GM19023 (cell line): Measurements from ENCODE around the gene RTN4.

ENCODE experiments used
- ATAC-seq: cut with Tn5 transposase; IDR thresholded peaks from one replicate; pipeline ENCODE4 v1.9.1; 2021; ENCODE audit warnings: mild to moderate bottlenecking, moderate library complexity; ENCODE audit not compliant: unreplicated experiment

Gene RTN4

DNA sequence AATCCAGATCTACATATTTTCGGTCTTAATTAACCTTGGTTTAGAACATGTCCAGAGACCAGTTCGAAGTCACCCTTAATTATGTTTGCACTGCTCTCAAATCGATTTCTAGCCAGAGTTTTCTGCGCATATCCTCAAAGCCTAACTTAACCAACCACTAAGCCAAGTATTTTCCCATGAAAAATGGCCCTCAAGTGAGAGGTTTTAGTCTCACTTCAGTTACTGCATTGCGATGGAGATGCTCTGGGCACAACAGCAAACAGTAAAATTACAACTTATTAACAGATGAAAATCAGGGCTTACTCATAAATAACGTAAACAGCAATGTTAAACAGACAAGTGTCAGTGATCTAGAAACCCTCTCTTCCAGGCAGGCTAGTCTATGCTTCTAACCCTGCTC is 4.5 kb downstream of the RTN4 start:
- ATAC-seq, result no peak

DNA sequence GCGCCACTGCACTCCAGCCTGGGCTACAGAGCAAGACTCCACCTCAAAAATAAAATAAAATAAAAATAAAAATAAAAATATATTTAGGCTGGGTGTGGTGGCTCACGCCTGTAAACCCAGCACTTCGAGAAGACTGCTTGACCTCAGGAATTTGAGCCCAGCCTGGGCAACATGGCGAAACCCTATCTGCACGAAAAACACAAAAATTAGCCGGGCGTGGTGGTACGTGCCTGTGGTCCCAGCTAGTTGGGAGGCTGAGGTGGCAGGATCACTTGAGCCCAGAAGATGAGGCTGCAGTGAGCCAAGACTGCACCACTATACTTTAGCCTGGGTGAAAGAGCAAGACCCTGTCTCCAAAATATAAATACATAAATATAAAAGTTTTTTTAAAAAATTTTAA is 6.4 kb downstream of the RTN4 start:
- ATAC-seq, result no peak

DNA sequence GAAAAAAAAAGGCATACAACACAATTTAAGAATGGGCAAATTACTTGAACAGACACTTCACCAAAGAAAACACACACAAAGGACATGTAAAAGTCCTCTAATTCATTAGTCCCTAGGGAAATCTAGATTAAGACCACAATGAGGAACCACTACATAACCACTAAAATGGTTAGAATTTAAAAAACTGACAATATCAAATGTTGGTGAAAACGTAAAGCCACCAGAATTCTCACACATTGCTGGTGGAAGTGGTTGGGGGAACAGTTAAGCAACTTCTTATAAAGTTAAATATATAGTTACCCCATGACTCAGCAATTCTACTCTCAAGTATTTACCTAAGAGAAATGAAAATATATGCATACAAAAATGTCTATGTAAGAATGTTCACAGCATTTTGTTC is 11.8 kb downstream of the RTN4 start:
- ATAC-seq, result no peak

DNA sequence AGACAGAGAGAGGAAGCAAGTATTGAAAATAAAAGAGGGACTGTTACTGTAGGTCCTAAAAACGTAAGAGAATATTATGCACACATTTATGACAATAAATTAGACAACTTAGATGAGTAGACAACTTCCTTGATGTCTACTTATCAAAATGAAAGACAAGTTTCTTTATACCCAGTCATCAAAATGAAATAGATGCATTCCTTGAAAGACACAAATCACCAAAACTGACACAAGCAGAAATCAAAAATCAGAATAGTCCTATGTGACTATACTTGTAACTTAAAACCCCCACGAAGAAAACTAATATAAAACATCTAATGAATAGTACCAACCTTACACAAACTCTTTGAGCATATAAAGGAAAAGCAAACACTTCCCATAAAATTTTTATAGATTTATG is 14.5 kb downstream of the RTN4 start:
- no peak for ATAC-seq

DNA sequence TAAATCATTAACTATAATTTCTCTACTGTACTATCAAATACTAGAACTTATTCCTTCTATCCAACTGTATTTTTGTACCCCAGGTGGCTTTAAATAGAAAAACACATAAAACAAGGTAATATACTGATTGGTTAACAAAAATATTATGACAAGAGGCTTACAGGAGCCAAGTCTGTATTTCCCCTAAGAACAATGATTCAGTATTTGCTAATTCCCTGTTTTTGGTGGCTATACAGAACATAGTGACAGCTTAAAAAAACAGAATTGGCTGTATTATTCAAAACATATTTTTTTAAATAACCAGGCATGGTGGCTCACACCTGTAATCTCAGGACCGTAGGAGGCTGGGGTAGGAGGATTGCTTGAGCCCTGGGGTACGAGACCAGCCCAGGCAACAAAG is 16.3 kb downstream of the RTN4 start:
- ATAC-seq, result no peak

DNA sequence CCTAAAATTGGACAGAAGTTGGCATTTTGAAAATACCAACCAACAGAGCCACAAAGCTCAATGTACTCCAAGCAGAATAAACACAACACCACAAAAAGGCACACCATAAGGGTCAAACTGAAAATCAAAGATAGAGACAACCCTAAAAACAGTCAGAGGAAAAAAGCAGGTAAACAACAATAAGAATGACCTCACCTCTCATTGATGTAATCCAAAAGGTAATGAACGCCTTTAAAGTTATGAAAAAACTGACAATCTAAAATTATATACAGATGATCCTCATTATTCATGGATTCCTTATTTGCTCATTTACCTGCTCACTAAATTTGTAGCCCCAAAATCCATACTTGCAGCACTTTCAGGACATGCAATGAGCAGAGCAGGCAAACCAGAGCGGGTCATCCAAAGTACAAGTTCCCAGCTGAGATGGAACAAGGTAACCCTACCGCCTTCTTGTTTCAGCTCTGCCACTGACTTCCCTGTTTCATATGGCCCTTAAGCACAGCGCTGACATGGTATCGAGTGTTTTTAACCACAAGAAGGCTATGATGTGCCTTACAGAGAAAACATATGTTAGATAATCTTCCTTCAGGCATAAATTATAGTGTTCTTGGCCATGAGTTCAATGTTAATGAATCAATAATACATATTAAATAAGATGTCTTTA is 17.0 kb downstream of the RTN4 start:
- peak; percentile 90 for ATAC-seq

DNA sequence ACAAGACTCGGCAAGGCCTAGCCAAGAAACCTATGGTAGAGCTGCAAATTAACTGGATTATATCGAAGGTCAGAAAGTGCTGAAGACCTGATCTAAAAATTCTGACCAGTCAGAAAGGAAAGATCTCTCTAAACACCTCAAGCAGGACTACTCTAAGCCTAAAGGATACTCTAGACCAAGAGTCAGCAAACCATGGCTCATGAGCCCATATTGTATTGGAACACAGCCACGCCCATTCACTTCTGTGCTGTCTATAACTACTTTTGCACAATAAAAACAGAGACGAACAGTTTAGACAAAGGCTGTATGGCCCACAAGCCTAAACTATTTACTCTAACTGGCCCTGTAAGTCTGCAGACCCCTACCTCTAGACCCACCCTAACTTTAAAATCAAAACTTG is 18.7 kb downstream of the RTN4 start:
- ATAC-seq, result no peak

DNA sequence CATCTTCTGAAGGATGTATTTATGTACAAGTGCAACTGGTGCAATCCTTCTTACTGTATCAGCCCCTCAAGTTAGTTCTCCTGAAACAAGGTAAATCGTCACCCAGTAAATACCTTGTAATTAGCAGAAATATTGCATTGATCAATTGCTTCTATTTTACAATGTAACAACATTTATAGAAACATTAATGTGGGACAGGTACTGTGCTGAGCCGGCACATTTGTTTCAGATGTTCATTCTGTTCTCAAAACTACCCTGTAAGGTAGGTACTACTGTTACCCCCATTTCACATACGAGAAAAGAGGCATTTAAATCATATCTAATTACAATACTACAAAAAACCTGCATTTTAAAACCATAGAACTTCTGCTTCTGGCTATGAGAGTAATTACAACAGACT is 19.5 kb downstream of the RTN4 start:
- ATAC-seq, result no peak

DNA sequence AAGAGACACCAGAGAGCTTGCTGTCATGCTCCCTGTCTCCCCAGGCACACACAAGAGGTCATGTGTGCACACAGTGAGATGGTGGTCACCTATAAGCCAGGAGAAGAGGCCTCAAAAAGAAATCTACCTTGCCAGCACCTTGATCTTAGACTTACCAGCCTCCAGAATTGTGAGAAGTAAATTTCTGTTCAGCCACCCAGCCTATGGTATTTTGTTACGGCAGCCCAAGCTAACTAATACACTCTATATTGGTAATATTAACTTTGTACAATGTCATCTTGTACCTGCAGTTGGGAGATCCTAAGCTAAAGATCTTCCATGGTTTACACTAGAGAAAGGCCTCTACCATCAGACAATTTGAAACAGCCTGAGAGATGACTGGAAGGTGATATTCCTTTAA is 21.2 kb downstream of the RTN4 start:
- ATAC-seq, result no peak

DNA sequence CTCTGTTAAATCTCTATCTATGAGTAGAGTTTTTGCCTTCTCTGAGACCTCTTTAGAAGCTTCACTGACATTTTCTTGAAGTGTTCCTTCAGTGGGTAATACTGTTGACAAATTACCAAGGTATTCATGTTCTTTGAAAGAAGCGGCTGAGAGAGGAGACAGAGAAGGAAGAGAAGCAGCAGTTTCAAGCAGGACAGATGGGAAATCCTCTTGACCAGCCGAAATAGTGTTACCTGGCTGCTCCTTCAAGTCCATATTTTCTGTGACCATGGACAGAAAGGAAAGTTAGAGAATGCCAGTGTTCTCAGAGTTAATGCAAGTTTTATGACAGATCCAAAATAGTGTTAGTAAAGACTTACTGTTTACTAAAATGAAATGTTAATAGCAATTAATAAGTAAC is 23.0 kb downstream of the RTN4 start:
- ATAC-seq, result no peak

DNA sequence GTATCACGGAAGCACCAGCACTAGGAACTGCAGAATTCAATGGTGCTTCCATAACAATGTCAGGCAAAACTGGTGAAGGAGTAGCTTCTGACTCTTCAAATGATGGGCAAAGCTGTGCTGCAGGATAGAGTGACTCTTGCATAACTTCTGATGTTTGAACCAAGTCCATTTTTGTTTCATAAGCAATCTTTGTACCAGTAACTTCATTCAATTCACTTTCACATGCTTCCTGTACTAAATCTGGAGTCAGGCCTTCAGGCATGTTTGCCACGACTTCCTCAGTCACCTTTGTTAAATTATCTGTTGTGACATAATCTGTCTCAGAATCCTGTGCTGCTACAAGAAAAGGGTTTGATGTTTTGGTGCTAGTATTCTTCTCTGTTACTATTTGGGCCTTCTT is 24.0 kb downstream of the RTN4 start:
- no peak for ATAC-seq

DNA sequence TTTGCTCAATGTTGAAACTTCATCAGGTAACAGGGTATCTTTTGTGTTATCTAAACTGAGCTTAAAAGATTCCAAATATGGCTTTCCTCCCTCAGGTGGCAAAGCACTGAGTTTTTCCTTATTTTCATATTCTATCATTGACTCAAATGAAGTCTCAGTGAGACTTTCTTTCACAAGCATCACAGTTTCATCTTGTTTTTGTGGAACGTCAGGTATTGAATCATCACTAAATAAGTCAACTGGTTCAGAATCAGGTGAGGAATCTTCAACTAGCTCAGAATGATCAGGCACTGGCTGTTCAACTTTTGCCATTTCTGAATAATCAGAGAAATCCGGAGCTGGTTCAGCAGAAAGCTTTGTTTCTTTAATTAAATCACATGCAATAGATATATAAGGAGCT is 24.6 kb downstream of the RTN4 start:
- ATAC-seq, result no peak

DNA sequence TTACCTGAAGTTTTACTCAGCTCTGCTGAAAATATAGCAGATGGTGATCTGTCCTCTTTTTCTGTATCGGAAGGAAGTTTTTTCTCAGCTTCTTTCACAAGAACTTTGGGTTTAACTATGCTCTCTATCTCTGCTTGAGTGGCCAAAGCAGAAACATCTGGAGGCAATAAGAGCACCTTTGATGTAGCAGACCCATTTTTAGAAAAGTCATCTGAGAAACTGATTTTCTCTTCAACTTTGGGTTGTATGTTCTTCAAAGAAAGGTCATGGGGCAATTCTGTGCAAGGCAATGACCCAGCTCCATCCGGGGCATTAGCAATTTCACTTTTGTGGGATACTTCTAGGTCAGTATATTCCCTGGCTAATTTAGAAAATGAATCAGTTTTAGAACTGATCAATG is 25.2 kb downstream of the RTN4 start:
- ATAC-seq, result no peak

DNA sequence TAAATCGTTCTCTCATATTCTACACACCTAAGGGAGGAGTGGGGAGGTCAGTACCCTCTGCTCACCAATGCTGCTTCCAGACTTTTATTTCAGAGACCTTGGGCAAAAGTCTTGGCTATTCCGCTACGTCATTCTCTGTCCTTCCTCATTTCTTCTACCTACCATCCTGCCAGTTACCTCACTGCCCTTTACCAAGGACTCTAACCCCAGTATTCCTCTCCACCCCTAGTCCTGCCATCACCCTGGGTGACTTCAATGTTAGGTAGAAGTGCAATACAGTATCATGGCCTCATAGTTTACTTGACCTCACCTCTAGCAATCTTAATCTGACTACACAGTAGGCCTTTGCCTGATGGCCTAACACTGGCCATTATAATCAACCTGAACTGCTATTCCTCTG is 27.8 kb downstream of the RTN4 start:
- no peak for ATAC-seq

DNA sequence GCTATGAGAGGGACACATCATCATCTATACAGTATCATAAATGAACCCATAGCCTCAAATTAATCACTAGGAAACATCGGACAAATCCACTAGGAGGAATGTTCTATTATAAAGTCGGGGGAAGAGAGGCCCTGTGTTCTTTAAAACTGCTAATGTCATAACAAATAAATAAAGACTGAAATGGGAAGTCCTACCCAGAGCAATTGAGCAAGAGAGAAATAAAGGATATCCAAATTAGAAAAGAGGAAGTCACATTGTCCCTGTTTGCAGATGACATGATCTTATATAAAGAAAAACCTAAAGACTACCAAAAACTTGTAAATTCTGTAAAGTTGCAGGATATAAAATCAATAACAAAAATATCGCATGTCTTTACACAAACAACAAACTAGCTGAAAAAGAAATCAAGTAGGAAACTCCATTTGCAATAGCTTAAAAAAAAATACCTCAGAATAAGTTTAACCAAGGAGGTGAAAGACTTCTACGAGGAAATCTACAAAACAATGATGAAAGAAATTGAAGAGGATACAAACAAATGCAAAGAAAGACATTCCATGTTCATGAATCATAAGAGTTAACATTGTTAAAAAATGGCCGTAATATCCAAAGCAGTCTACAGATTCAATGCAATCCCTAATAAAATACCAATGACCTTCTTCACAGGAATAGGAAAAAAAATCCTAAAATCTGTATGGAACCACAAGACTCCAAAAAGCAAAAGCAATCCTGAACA is 30.6 kb downstream of the RTN4 start:
- no peak for ATAC-seq

DNA sequence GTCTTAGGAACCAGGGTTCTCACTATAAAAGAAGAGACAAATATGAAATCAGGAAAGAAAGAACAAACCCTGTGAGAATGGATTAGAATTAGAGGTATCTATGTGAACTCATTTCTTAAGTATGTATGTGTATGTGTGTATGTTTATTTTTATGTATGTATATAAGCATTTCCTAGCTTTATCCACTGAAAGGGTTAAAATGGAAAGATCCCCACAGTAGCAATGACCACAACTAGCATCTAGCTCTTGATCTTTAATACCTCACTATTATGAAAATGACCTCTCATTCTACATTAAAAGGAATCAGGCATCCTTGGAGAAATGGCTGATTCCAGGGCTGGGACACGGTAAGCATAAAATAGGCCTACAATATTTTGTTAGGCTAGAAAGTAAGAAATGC is 31.6 kb downstream of the RTN4 start:
- no peak for ATAC-seq

DNA sequence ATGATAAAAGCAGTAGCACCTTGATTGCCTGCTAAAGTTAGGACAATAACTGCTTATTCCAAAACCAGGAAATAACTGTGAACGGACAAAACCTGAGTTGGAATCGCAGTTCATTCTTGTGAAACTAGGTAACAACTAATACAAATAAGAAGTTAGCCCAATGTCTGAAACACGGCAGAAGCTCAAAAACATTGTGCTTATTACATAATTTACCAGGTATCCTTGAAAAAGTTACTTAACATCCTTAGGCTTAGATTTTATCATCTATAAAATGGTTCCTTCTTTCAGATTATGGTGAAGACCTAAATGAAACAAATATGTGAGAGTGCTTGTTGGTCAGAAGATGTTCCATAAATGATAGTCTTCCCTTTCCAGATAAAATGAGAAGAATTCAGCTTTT is 32.4 kb downstream of the RTN4 start:
- no peak for ATAC-seq

DNA sequence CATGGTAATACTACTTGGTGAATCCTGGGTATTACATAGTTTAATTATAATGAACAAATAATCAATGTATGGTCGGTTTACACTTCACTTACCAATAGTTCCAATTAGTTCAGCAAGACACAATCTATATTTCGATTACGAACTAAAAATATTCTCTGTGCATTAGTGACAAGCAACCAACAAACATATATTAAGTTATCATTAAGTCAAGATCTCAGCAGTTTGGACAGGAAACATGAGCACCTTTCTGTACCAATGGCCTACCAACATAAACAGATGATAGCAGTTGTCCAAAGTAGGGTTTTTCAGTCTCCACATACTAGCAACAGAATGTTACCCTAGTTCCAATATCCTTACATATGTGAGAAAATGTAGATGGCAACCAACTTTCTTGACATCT is 32.8 kb downstream of the RTN4 start:
- no peak for ATAC-seq

DNA sequence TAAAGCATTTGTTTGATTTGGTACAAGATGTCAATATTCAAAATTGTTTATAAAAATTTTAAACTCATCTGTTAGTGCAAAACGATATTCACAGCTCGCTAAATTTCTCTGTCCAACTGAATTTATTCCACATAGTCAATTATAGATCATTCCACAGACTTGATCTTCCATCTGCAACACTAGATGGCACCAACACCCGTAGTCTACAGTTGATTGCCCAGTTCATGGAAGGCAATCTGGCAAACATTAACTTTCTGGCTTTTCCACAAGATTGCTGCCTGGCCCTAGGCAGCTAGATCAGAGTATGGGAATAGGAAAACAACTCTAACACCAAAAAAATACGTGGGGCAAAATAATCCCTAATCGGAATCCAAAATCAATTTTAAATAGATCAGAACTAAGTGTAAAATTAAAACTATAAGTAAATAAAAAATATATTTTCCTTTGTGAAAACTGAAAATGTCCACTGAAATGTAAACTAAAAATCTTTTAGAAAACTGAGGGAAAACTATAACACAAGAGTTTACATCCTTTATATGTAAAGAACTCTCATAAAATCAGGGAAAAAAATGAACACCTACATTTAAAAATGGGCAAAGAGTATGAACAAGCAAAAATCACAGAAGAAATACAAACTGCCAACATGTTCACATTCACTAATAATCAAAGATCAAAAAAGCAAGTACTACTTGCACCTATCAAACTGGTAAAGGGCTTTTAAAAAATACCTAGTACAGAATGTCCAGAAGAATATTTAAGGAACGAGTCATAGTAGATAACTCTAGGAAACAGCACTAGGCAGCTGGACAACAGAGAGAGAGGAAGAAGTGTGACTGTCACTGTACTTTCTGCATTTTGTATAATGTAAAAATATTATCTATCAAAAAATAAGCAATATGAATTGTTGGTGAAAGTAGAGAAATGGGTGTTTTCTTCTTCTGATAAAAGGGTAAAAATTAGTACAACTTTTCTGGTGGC is 35.0 kb downstream of the RTN4 start:
- ATAC-seq, result no peak

DNA sequence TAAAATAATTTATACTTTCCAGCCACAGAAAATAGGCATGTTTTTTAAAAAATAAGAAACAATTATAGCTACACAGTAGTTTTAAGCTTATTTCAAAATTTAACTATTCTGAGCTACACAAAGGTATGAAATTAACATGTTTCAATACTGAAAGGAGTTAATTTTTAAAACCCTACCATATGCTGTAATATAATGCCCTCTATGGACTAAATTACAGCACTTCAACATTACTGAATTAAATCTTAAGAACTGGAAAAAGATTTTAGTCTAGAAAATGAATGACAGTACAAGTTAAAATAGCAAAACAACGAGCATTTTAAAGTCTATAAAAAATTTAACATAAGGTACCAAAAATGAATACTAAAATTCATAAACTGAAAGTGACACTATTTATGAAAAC is 36.3 kb downstream of the RTN4 start:
- ATAC-seq, result no peak

DNA sequence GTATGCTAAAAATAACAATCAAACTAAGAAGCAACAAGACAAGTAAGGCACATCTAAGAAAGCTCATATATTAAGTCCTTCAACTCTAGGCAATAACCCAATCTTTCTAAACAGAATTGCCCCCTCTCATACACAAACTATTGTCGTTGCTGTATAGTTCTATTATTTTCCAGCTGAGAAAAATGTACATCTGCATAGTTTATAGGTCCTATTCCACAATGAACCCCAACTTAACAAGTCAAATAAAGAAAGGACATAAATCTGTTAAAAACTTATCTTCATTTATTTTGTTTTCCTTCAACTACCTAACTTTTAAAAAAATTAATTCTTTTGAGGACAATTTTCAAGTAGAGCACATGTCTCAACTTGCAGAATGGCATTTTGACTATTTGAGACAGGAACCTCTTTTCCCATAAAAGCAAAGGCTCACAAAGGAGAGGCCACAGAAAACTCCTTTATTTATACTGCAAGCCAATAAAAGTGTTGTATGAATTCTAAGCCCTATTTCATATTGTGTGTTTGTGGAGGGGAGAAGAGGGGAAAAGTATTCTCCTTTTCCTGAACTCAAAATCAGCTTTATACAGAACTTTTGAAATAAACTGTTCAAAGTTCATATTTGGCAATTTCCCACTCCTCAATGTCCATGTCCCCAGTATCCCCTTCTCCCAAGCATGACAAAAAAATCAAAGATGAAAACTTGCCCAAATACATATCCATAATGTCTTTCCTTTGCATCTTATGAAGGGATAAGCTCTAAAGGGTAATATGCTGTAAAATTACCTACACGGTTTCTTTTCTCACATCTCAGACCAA is 37.4 kb downstream of the RTN4 start:
- no peak for ATAC-seq
